Breast epithelium (tissue), 3 donors: Measurements from ENCODE around the gene ELAC2.

Experiments
- CTCF ChIP-seq, 3 donors: fragments of 450-650 bp; IDR thresholded peaks; one replicate each; pipeline ENCODE4 v1.5.1; 2016 to 2017; ENCODE audit warnings: antibody characterized with exemption in 3 of 3, mild to moderate bottlenecking in 3 of 3, moderate library complexity in 3 of 3
- POLR2A ChIP-seq: fragments of 450-650 bp; IDR thresholded peaks from one replicate; pipeline ENCODE4 v1.6.1; 2016; ENCODE audit warnings: antibody characterized with exemption, mild to moderate bottlenecking, moderate library complexity
- POLR2AphosphoS5 ChIP-seq, 3 donors: sonication (generic); formaldehyde crosslinking; IDR thresholded peaks; one replicate each; pipeline ENCODE4 v1.6.1; 2017; ENCODE audit warnings: antibody characterized with exemption in 3 of 3

GRCh38 chr17:13030056-13030455, 12.2 kb upstream of the ELAC2 start:
- TF ChIP-seq CTCF (IDR thresholded peaks at IDR 0.05) (no peak), POLR2A (no peak), POLR2AphosphoS5 (IDR thresholded peaks at IDR 0.05) (no peak)
